ENCODE measurements around the gene NLRC5.

The NLRC5 gene

DNA sequence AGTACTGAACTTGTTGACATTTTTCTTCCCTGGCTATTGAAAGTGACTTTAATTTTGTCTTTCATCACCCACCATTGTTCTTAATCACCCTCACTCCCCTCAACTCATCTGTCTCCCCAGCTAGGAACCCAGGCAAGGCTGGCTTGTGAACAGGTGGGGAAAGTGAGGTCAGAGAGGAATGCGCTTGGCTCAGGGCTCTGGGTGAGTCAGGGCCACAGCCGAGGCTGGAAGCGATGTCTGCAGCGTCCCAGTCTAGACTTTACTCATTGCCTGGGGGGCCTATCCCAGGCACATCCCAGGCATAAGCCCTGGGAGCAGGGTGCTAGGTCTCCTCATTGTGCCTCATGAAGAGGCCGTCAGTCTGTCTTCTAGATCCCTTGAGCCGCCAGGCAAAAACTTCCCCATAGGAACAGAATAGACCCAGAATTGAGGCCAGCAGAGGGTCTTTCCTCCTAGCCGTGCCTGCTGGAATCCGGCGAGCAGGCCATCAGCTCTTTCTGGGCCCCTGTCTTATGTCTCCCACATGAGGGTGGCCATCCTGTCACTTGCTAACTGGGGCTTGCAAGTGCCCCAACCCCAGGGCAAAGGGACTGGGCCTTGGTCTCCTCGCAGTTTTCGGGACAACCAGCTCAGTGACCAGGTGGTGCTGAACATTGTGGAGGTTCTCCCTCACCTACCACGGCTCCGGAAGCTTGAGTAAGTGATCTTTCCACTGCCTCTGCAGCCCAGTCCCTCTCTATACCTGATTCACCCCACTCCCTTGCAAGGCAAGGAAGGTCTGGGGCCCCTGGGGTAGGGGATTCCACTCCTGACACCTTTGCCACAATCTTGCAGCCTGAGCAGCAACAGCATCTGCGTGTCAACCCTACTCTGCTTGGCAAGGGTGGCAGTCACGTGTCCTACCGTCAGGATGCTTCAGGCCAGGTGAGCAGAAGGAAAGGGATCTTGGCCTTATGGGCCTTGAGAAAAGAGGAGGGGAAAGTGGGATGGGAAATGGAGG is 40.1 kb downstream of the NLRC5 start:
- ChIA-PET POLR2A (no interaction called here), CTCF (interaction anchor here (1.5 kb wide), 1 partner anchor 16 kb away, joined by 3 read pairs; no protein-coding TSS in a partner anchor)
- DNase-seq (ENCODE audit: extremely low spot score): no peak
- no peak for TF ChIP-seq HDGF (IDR thresholded peaks at IDR 0.05; ENCODE audit: borderline replicate concordance)

DNA sequence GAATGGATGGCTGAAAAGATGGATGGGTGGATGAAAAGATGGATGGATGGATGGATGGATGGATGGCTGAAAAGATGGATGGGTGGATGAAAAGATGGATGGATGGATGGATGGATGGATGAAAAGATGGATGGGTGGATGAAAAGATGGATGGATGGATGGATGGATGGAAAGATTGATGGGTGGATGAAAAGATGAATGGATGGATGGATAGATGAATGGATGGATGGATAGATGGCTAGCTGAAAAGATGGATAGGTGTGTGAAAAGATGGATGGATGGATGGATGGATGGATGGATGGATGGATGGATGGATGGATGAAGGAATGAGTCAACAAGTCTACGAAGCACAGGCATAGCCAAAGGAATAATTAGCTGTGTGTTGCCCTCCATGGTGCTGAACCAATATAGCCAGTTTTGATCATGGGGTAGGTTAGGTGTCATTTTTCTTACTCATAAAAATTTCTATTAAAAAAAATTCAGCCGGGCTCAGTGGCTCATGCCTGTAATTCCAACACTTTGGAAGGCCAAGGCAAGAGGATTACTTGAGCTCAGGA is 41.1 kb downstream of the NLRC5 start:
- no peak for DNase-seq (ENCODE audit: extremely low spot score)
- TF ChIP-seq CTBP1 (IDR thresholded peaks at IDR 0.05; ENCODE audit: borderline replicate concordance): no peak
- TF ChIP-seq FOXM1 (IDR thresholded peaks at IDR 0.05; ENCODE audit: borderline replicate concordance): no peak
- no peak for TF ChIP-seq FOXK2 (IDR thresholded peaks at IDR 0.05)
- no peak for TF ChIP-seq LEF1 (IDR thresholded peaks at IDR 0.05; ENCODE audit: borderline replicate concordance)
- TF ChIP-seq SP1 (IDR thresholded peaks at IDR 0.05): no peak
- TF ChIP-seq TARDBP (IDR thresholded peaks at IDR 0.05): no peak
- no peak for TF ChIP-seq HDGF (IDR thresholded peaks at IDR 0.05; ENCODE audit: borderline replicate concordance)
- TF ChIP-seq ZNF384 (IDR thresholded peaks at IDR 0.05): no peak
- ChIA-PET CTCF (interaction anchor here (1.5 kb wide), 1 partner anchor 15 kb away, joined by 3 read pairs; no protein-coding TSS in a partner anchor), POLR2A (no interaction called here)

DNA sequence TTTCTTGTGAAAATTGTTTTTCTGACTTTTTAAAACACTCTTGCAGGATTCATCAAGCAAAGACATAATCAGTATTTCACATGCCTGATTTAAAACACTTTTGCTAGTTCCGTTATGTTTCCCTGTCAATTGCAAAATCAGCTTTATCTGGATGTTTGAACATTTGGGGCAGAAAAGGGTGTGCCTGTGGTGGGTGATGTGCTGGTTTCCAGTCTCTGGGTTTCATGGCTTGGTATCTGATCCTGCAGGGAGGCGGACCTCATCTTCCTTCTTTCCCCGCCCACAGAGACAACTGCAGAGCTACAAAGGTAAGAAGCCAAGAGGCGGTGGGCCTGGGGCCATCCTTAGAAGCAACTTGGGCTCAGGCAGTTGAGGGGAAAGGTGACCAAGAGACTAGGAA is 41.8 kb downstream of the NLRC5 start:
- ChIA-PET POLR2A (no interaction called here), CTCF (interaction anchor here (1.5 kb wide), 1 partner anchor 15 kb away, joined by 3 read pairs; no protein-coding TSS in a partner anchor)
- no peak for TF ChIP-seq L3MBTL2 (conservative IDR thresholded peaks at IDR 0.05)
- no peak for TF ChIP-seq ELF4 (IDR thresholded peaks at IDR 0.05)
- no peak for TF ChIP-seq FOXK2 (IDR thresholded peaks at IDR 0.05)
- TF ChIP-seq, protein P1, sequence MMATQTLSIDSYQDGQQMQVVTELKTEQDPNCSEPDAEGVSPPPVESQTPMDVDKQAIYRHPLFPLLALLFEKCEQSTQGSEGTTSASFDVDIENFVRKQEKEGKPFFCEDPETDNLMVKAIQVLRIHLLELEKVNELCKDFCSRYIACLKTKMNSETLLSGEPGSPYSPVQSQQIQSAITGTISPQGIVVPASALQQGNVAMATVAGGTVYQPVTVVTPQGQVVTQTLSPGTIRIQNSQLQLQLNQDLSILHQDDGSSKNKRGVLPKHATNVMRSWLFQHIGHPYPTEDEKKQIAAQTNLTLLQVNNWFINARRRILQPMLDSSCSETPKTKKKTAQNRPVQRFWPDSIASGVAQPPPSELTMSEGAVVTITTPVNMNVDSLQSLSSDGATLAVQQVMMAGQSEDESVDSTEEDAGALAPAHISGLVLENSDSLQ (IDR thresholded peaks at IDR 0.05): no peak
- TF ChIP-seq FOXA1 (IDR thresholded peaks at IDR 0.05): no peak
- TF ChIP-seq SP1 (IDR thresholded peaks at IDR 0.05): no peak
- TF ChIP-seq SUZ12 (IDR thresholded peaks at IDR 0.05): no peak
- TF ChIP-seq BHLHE40 (IDR thresholded peaks at IDR 0.05; ENCODE audit: borderline replicate concordance): no peak
- no peak for TF ChIP-seq ZNF384 (IDR thresholded peaks at IDR 0.05)
- no peak for TF ChIP-seq HDGF (IDR thresholded peaks at IDR 0.05; ENCODE audit: borderline replicate concordance)
- TF ChIP-seq TARDBP (IDR thresholded peaks at IDR 0.05): no peak
- no peak for DNase-seq (ENCODE audit: extremely low spot score)

DNA sequence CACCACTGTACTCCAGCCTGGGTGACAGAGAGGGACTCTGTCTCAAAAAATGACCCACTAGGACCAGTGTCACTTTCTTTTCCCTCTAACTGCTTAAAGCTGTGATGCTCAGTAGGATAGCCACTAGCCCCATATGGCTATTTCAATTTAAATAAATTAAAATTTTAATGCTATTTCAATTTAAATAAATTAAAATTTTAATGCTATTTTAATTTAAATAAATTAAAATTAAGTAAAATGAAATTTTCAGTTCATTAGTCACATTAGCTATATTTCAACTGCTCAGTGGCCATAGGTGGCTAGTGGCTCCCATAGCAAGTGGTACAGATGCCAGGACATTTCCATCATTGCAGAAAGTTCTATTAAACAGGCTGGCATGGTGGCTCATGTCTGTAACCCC is 43.0 kb downstream of the NLRC5 start:
- POLR2A ChIA-PET: no interaction called here

DNA sequence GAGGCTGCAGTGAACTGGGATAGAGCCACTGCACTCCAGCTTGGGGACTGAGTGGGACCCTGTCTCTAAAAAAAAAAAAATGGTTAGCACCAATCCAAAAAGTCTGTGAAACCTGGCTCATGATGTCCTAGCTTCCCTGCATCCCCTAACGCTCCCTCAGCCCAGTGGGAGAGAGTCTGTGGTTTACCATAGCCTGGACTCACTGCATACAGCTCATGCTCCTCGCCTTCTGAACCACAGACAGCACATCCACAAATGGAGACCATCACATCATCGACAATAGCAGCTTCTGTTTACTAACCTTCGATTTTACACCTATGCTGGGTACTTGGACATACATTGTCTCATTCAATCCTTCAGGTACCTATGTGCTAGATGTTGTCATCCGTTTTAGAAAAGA is 43.6 kb downstream of the NLRC5 start:
- TF ChIP-seq ELF4 (IDR thresholded peaks at IDR 0.05): no peak
- TF ChIP-seq FOXK2 (IDR thresholded peaks at IDR 0.05): no peak
- TF ChIP-seq FOXA1 (IDR thresholded peaks at IDR 0.05): no peak
- TF ChIP-seq FOXM1 (IDR thresholded peaks at IDR 0.05; ENCODE audit: borderline replicate concordance): no peak
- no peak for TF ChIP-seq L3MBTL2 (conservative IDR thresholded peaks at IDR 0.05)
- no peak for TF ChIP-seq SP1 (IDR thresholded peaks at IDR 0.05)
- TF ChIP-seq NFRKB (IDR thresholded peaks at IDR 0.05): no peak
- no peak for TF ChIP-seq TARDBP (IDR thresholded peaks at IDR 0.05)
- no peak for TF ChIP-seq BHLHE40 (IDR thresholded peaks at IDR 0.05; ENCODE audit: borderline replicate concordance)
- no peak for TF ChIP-seq HDGF (IDR thresholded peaks at IDR 0.05; ENCODE audit: borderline replicate concordance)
- no peak for TF ChIP-seq ZNF384 (IDR thresholded peaks at IDR 0.05)
- TF ChIP-seq, protein P1 (IDR thresholded peaks at IDR 0.05): no peak
- no peak for DNase-seq (ENCODE audit: extremely low spot score)
- ChIA-PET POLR2A (no interaction called here), CTCF (no interaction called here)

More for the DNA sequence above, 43.0 kb downstream of the NLRC5 start:
- DNase-seq (ENCODE audit: extremely low spot score): no peak
- CTCF ChIA-PET: no interaction called here
- TF ChIP-seq CTBP1 (IDR thresholded peaks at IDR 0.05; ENCODE audit: borderline replicate concordance) (no peak), ARNT (IDR thresholded peaks at IDR 0.05) (no peak), HDGF (IDR thresholded peaks at IDR 0.05; ENCODE audit: borderline replicate concordance) (no peak), TARDBP (IDR thresholded peaks at IDR 0.05) (no peak)

DNA sequence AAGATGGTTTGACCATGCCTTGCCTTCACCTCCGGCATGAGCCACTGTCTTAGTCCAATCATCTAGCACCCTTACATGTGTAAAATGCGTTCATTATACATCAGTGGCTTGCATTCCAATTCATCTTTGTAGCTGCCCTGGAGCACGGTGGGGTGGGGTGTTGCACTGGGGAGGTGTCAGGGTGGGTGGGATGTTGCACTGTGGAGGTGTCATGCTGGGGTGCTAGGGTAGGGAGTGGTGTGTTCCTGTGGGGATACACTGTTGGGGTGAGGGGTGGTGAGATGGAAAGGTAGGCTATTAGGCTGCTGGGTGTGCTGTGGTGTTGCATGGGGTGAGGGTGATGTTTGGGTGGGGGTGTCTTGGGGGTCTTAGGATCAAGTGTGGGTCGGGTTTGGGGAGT is 47.0 kb downstream of the NLRC5 start:
- no peak for DNase-seq (ENCODE audit: extremely low spot score)
- CTCF ChIA-PET: no interaction called here
- POLR2A ChIA-PET: no interaction called here
- TF ChIP-seq CTBP1 (IDR thresholded peaks at IDR 0.05; ENCODE audit: borderline replicate concordance): no peak
- no peak for TF ChIP-seq BHLHE40 (IDR thresholded peaks at IDR 0.05; ENCODE audit: borderline replicate concordance)
- TF ChIP-seq LEF1 (IDR thresholded peaks at IDR 0.05; ENCODE audit: borderline replicate concordance): no peak
- no peak for TF ChIP-seq L3MBTL2 (conservative IDR thresholded peaks at IDR 0.05)
- TF ChIP-seq ELF4 (IDR thresholded peaks at IDR 0.05): no peak
- TF ChIP-seq FOXA1 (IDR thresholded peaks at IDR 0.05): no peak
- TF ChIP-seq FOXM1 (IDR thresholded peaks at IDR 0.05; ENCODE audit: borderline replicate concordance): no peak
- no peak for TF ChIP-seq TARDBP (IDR thresholded peaks at IDR 0.05)
- TF ChIP-seq SP1 (IDR thresholded peaks at IDR 0.05): no peak
- no peak for TF ChIP-seq ARNT (IDR thresholded peaks at IDR 0.05)

DNA sequence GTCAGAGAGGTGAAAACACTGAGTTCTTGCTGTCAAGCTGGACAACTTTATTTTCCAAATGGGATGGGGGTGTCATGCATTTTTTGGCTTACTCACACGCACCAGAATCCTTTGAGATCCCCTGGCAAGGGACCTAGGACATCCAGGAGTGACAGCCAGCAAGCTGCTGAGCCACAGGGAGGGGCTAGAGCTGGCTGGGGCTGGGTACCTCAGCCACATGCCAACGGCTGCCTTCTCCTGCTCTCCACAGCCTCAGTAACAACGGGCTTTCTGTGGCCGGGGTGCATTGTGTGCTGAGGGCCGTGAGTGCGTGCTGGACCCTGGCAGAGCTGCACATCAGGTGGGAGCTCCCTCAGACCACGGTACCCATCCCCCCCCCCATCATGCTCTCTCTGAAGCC is 47.6 kb downstream of the NLRC5 start:
- ChIA-PET POLR2A (no interaction called here), CTCF (no interaction called here)
- no peak for DNase-seq (ENCODE audit: extremely low spot score)
- TF ChIP-seq HDGF (IDR thresholded peaks at IDR 0.05; ENCODE audit: borderline replicate concordance) (no peak), L3MBTL2 (conservative IDR thresholded peaks at IDR 0.05) (no peak)
